ENCODE measurements around the gene PRDM1.
A peak's percentile ranks its signal among the peaks of the same experiment; 100 is the strongest.

PRDM1 gene

DNA sequence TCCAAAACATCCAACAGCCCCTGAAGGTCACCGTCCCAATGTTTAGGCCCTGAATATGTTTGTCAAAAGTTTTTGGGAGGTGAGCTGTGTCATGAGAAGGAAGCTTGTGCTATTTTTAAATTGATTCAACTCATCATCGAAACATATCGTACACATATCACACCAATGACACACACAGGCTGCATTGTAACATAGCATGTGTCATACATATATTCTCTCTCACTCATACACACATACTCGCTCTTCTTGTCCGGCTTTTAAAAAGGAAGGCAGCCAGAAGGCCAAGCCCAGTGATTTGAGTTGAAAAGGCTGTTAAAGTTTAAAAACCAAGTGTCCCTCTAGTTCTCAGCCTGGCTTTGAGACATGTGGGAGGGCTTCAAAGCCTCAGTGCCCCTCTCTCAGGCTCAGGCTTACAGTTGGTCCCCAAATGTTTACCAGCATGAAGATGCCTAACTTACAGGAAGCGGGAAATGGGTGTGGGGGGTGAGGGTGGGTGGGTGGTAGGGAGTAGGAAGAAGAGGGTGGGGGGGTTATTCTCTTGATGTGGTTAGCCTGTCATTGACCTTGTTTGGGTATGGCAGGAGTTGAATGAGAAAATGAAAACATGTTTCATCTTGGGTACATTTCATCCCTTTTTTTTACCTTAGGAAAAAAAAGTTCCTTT, 3.3 kb upstream of the PRDM1 start:
- H3K9me3 ChIP-seq (ENCODE audit: insufficient read depth, low read length, severe bottlenecking) = no peaks in the 10 kb centered on the region
- peak overlapping the region; percentile 64 for H3K9ac ChIP-seq (ENCODE audit: low read depth, low read length)
- peak overlapping the region; percentile 30 for H2AFZ ChIP-seq (ENCODE audit: low read depth, low read length)
- peak overlapping the region; percentile 93 for H3K27ac ChIP-seq (ENCODE audit: low read length)
- no peaks in the 10 kb centered on the region for H3K27me3 ChIP-seq (ENCODE audit: insufficient read depth, low read length, poor library complexity)
- no peaks in the 10 kb centered on the region for H3K79me2 ChIP-seq (ENCODE audit: insufficient read depth, low read length)
- H3K36me3 ChIP-seq (ENCODE audit: insufficient read depth, low read length) = no peaks in the 10 kb centered on the region
- DNase-seq = peak; percentile 82
- peak; percentile 64 for ATAC-seq (ENCODE audit: insufficient read depth, low read depth)
- no peaks in the 10 kb centered on the region for H4K20me1 ChIP-seq (ENCODE audit: insufficient read depth, low read length)
- H3K4me3 ChIP-seq (ENCODE audit: low read depth in 1 of 2, low read length in 2 of 2) = no peak overlapping the region; a peak in 1 of 4 replicates
- H3K4me1 ChIP-seq (ENCODE audit: insufficient read depth, low read length) = peaks cover 63% of the 10 kb centered on the region
- TF ChIP-seq, protein P1, sequence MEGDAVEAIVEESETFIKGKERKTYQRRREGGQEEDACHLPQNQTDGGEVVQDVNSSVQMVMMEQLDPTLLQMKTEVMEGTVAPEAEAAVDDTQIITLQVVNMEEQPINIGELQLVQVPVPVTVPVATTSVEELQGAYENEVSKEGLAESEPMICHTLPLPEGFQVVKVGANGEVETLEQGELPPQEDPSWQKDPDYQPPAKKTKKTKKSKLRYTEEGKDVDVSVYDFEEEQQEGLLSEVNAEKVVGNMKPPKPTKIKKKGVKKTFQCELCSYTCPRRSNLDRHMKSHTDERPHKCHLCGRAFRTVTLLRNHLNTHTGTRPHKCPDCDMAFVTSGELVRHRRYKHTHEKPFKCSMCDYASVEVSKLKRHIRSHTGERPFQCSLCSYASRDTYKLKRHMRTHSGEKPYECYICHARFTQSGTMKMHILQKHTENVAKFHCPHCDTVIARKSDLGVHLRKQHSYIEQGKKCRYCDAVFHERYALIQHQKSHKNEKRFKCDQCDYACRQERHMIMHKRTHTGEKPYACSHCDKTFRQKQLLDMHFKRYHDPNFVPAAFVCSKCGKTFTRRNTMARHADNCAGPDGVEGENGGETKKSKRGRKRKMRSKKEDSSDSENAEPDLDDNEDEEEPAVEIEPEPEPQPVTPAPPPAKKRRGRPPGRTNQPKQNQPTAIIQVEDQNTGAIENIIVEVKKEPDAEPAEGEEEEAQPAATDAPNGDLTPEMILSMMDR (IDR thresholded peaks at IDR 0.05; ENCODE audit: borderline replicate concordance, extremely low read depth, low read length, poor library complexity, severe bottlenecking) = peak; percentile 31
- TF ChIP-seq EZH2 (IDR thresholded peaks at IDR 0.05; ENCODE audit: borderline replicate concordance, low read depth, low read length, severe bottlenecking) = no peak
- peak overlapping the region; percentile 86 for H3K4me2 ChIP-seq (ENCODE audit: insufficient read depth, low read length)

DNA sequence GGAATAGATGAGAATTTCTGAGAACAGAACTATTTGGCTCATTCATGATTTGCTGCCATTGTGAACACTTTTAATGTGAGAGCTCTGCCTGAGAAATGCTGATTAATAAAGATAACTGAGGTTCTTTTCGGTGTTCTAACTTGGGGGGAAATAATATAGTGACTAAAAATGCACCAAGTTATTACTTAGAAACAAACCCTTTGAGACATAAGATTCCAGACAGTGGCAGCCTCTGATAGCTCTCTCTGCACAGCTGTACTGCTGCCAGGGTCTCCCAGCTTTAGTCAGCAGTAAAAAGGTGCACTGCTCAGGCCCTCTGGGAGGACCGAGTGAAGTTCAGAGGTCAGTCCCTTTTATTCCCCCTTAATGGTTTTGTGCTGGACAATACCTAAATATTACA, 2.5 kb upstream of the PRDM1 start:
- peak overlapping the region; percentile 93 for H3K27ac ChIP-seq (ENCODE audit: low read length)
- ATAC-seq (ENCODE audit: insufficient read depth, low read depth) (no peak; the same call in 2 of the 3 replicates), DNase-seq (peak; percentile 43)
- H3K36me3 ChIP-seq (ENCODE audit: insufficient read depth, low read length) = 0 out of 2 replicates have a peak, but pooled peaks cover 4% of the 10 kb centered on the region
- H3K9me3 ChIP-seq (ENCODE audit: insufficient read depth, low read length, severe bottlenecking) = no peaks in the 10 kb centered on the region
- H3K4me1 ChIP-seq (ENCODE audit: insufficient read depth, low read length) = peaks cover 70% of the 10 kb centered on the region
- H2AFZ ChIP-seq (ENCODE audit: low read depth, low read length) = no peak overlapping the region; the same call in 1 of the 2 replicates
- H3K27me3 ChIP-seq (ENCODE audit: insufficient read depth, low read length, poor library complexity) = no peaks in the 10 kb centered on the region
- no peak for TF ChIP-seq EZH2 (IDR thresholded peaks at IDR 0.05; ENCODE audit: borderline replicate concordance, low read depth, low read length, severe bottlenecking)
- TF ChIP-seq, protein P1 (IDR thresholded peaks at IDR 0.05; ENCODE audit: borderline replicate concordance, extremely low read depth, low read length, poor library complexity, severe bottlenecking) = no peak
- peak overlapping the region; percentile 86 for H3K4me2 ChIP-seq (ENCODE audit: insufficient read depth, low read length)
- peak overlapping the region in 1 of 2 experiments; percentile 35; a peak in 1 of 4 replicates for H3K4me3 ChIP-seq (ENCODE audit: low read depth in 1 of 2, low read length in 2 of 2)
- no peaks in the 10 kb centered on the region for H3K79me2 ChIP-seq (ENCODE audit: insufficient read depth, low read length)
- H4K20me1 ChIP-seq (ENCODE audit: insufficient read depth, low read length) = no peaks in the 10 kb centered on the region
- peak overlapping the region; percentile 64 for H3K9ac ChIP-seq (ENCODE audit: low read depth, low read length)

DNA sequence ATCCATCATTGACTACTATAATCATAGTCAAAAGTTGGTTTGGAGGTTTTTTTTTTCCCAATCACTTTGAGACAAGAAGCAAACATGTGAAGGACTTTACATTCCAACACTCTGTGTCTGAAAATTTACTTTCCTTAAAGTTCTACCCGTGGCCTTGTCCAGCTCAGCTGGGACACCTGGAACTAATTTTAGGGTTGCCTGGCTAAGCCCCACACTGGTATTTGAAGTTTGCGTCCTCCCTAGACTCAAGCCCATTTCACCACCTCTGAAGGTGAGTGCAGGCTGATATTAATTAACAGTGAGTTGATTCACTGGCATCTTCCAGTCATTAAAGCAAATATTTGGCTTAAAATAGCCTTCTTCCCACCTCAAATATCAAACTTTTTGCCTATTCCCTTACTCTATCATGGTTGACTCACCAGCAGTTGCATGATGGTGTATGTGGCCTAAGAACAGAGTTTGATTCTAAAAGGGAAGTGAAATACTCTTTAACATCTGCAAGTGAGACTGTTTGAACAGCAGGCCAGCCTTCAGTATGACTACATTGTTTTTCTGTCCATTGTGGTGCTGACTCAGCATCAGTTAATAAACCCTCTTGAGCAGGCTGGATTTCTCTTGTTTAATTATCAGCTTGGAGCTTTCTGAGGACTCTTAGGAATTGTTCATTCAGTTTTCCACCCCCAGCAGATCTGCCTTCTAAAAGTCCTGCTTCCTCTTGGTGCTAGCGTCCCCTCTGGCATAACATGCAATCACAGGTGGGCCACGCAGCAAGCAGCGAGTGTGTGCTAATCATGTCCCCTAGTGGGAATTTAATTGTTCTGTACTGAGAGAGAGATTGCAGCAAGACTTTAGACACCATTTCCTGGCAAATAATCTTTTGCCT, 1.8 kb upstream of the PRDM1 start:
- peak overlapping the region; percentile 64 for H3K9ac ChIP-seq (ENCODE audit: low read depth, low read length)
- peaks cover 76% of the 10 kb centered on the region for H3K4me1 ChIP-seq (ENCODE audit: insufficient read depth, low read length)
- H3K4me3 ChIP-seq (ENCODE audit: low read depth in 1 of 2, low read length in 2 of 2) = peak overlapping the region in 1 of 2 experiments; percentile 1; a peak in 1 of 4 replicates
- no peaks in the 10 kb centered on the region for H3K79me2 ChIP-seq (ENCODE audit: insufficient read depth, low read length)
- H2AFZ ChIP-seq (ENCODE audit: low read depth, low read length) = peak overlapping the region; percentile 74; the same call in 1 of the 2 replicates
- peak overlapping the region; percentile 93 for H3K27ac ChIP-seq (ENCODE audit: low read length)
- H4K20me1 ChIP-seq (ENCODE audit: insufficient read depth, low read length) = no peaks in the 10 kb centered on the region
- no peaks in the 10 kb centered on the region for H3K27me3 ChIP-seq (ENCODE audit: insufficient read depth, low read length, poor library complexity)
- 0 out of 2 replicates have a peak, but pooled peaks cover 4% of the 10 kb centered on the region for H3K36me3 ChIP-seq (ENCODE audit: insufficient read depth, low read length)
- TF ChIP-seq, protein P1 (IDR thresholded peaks at IDR 0.05; ENCODE audit: borderline replicate concordance, extremely low read depth, low read length, poor library complexity, severe bottlenecking) = peak; percentile 87
- no peak for TF ChIP-seq EZH2 (IDR thresholded peaks at IDR 0.05; ENCODE audit: borderline replicate concordance, low read depth, low read length, severe bottlenecking)
- ATAC-seq (ENCODE audit: insufficient read depth, low read depth) (peak; percentile 25; the same call in 2 of the 3 replicates), DNase-seq (peak; percentile 69)
- H3K4me2 ChIP-seq (ENCODE audit: insufficient read depth, low read length) = peak overlapping the region; percentile 86
- H3K9me3 ChIP-seq (ENCODE audit: insufficient read depth, low read length, severe bottlenecking) = no peaks in the 10 kb centered on the region

All from DND-41 (cell line).